H1 (cell line): ENCODE results near the gene TSPEAR. TPM values are rescaled to one million over a fixed set of nuclear protein-coding genes. Genes with fewer than 3 reads are reported as not detected.

Experiments
- ASH2L ChIP-seq: fragments of 200-600, 300-600 bp; sonication (generic); IDR thresholded peaks from one replicate; pipeline ENCODE4 v1.7.1; 2017; ENCODE audit warnings: low read length
- CHD7 ChIP-seq: fragments of 300-600 bp; sonication (generic); IDR thresholded peaks from 2 replicates; pipeline ENCODE4 v1.7.1; 2012; ENCODE audit warnings: low read length, moderate library complexity, mild to moderate bottlenecking, inconsistent platforms; ENCODE audit not compliant: insufficient replicate concordance
- FOSL1 ChIP-seq: IDR thresholded peaks from 2 replicates; pipeline ENCODE4 v1.6.1; 2011; ENCODE audit warnings: mild to moderate bottlenecking, low read depth, low read length, moderate library complexity; ENCODE audit not compliant: insufficient read depth
- KDM4A ChIP-seq: IDR thresholded peaks from one replicate; pipeline ENCODE4 v1.7.1; 2012; ENCODE audit warnings: low read depth, mild to moderate bottlenecking, moderate library complexity, low read length, inconsistent platforms; ENCODE audit not compliant: severe bottlenecking
- POLR2AphosphoS5 ChIP-seq: IDR thresholded peaks from 2 replicates; pipeline ENCODE4 v1.6.1; 2011; ENCODE audit warnings: low read depth, low read length
- RAD21 ChIP-seq, 2 experiments: IDR thresholded peaks in 1 of 2; conservative IDR thresholded peaks in 1 of 2; 2 replicates each; pipeline ENCODE4 v1.6.1; 2011; ENCODE audit warnings: low read depth in 2 of 2, low read length in 2 of 2, improper control_type of control experiment in 1 of 2, inconsistent platforms in 1 of 2, mild to moderate bottlenecking in 1 of 2, moderate library complexity in 1 of 2
- SUZ12 ChIP-seq: fragments of 200-600 bp; sonication (generic); IDR thresholded peaks from 2 replicates; pipeline ENCODE4 v1.6.1; 2012; ENCODE audit warnings: mild to moderate bottlenecking, inconsistent platforms, low read length, moderate library complexity, mixed read lengths
- TBP ChIP-seq: IDR thresholded peaks from 2 replicates; pipeline ENCODE4 v1.6.1; 2011; ENCODE audit warnings: low read depth, low read length, improper control_type of control experiment
- polyA plus RNA-seq, 7 experiments: library from polyadenylated mRNA; depleted of rRNA in 3 of 7; stranded (reverse) in 5 of 7; unstranded in 2 of 7; fragments of >200 nt in 5 of 7; fragments of 200-250 nt in 2 of 7; gene quantifications; 1 replicate in 5 of 7; 2 replicates in 1 of 7; 4 replicates in 1 of 7; pipeline versions ENCODE4 v1.2.1 to v1.2.3, GENCODE V29; 2011 to 2013; ENCODE audit warnings: missing spikeins in 2 of 7, mixed read lengths in 2 of 7
- total RNA-seq: library from RNA; stranded (reverse); fragmentation: NEBNext Ultra II Directional; extraction: Animal tissue kit (Norgen Biotek cat#: 25700); gene quantifications from 2 replicates; pipeline ENCODE4 v1.2.1, GENCODE V29; 2021

Gene TSPEAR
- total and polyA plus RNA-seq, 2 of the 8 experiments (the other 6 are each of a cell fraction or from before 2014, with no cell fraction given) = 0.58 to 0.89 TPM

DNA sequence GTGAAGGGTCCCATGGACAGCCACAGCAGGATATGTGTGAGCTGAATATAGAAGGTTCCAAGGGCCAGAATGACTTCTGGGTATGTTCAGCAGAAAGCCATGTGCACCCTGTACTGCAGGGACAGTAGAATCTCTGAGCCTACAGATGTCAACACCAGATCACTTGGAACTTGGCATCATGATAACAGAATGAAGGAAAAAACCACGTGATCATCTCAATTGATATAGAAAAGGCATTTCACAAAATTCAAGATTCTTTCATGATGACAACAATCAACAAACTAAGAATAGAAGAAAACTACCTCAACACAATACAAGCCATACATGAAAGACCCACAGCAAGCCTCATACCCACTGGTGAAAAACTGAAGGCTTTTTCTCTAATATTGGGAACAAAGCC, 43.8 kb downstream of the TSPEAR start (continued):
- TF ChIP-seq CHD7 (no peak), FOSL1 (no peak), RAD21 (IDR thresholded peaks at IDR 0.05 in 1 of 2, conservative IDR thresholded peaks at IDR 0.05 in 1 of 2; ENCODE audit: low read depth in 2 of 2, low read length in 2 of 2) (no peak), ASH2L (no peak), SUZ12 (no peak), TBP (no peak), KDM4A (no peak), POLR2AphosphoS5 (no peak)
